Measurements from ENCODE around the gene WDR1. TPM values are rescaled to one million over a fixed set of nuclear protein-coding genes. Genes with fewer than 3 reads are reported as not detected.

Gene WDR1
- total RNA-seq, 5 donors from 2014 or later (not counting 1 experiment from before 2014, with no cell fraction given): 268 to 308 (median 304) TPM

GRCh38 chr4:10050261-10050661, 66.3 kb downstream of the WDR1 start:
- 100% methylated on average over 3 of the region's 3 CpGs for WGBS (ENCODE audit: insufficient coverage)
- Histone ChIP-seq H3K4me3 (ENCODE audit: control insufficient read depth in 1 of 2, extremely low read depth in 1 of 2, low read length in 1 of 2) (no peak overlapping the region), H3K36me3 (ENCODE audit: control insufficient read depth in 2 of 2, extremely low read depth in 1 of 2, insufficient read depth in 1 of 2, low read length in 1 of 2) (peaks cover 0 to 3% of the 10 kb centered on the region in 2 donors), H3K4me1 (ENCODE audit: control insufficient read depth in 1 of 2, extremely low read depth in 1 of 2, insufficient read depth in 2 of 2, low read length in 2 of 2) (peaks cover 0 to 2% of the 10 kb centered on the region in 2 experiments), H3K9me3 (no peaks in the 10 kb centered on the region), H3K27ac (ENCODE audit: low read length) (no peak overlapping the region), H3K27me3 (replicated peaks in 1 of 2; ENCODE audit: control insufficient read depth in 2 of 2, extremely low read depth in 1 of 2, insufficient read depth in 2 of 2, low read length in 1 of 2) (no peaks in the 10 kb centered on the region)
- Mint-ChIP-seq H3K4me1 (peaks cover 8 to 17% (median 12%) of the 10 kb centered on the region in 3 donors), H3K9me3 (no peaks in the 10 kb centered on the region), H3K27ac (no peak overlapping the region), H3K36me3 (peaks cover 26% of the 10 kb centered on the region), H3K27me3 (no peaks in the 10 kb centered on the region), H3K4me3 (no peak overlapping the region)
- POLR2A ChIA-PET: no interaction called here
- CTCF ChIA-PET: no interaction called here
- DNase-seq (no peak), ATAC-seq (replicated peaks in 1 of 4) (no peak)

DNA sequence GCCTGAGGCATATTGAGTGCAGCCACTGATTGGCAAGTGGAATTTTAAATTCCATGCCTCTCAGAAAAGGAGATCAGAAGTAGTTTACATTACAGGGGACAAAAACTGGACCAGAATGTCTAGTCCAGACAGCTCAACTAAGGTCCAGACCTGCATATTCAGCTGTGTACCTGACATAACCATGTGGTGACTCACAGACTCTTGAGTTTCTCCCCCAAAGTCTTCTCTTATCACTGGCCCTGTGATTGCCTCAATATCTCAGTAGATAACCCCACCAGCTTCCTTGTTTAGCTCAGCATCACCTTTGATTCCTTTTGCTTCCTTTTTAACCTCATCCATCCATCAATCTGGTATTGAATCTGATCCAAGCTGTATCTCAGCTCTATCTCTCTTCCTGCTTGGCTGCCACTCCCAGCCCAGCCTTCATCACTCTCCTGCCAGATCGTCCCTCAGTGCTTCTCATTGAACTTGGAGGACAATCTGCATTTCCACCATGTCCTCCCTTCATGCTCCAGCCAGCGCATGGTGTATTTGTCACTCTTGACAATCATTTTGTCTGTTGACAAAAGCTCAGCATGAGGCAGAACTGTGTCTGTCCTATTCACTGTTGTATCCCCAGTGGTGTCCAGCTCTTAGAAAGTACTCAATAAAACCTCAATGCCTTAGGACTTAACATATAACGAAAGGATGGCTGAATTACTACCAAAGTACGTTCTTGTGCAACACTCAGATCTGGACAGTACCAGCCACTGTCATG, 67.5 kb downstream of the WDR1 start:
- no peak overlapping the region for H3K27ac Mint-ChIP-seq
- POLR2A ChIA-PET: interaction anchor here in 1 of 2 donors (0.6 kb wide), 1 partner anchor 393 kb away, joined by 3 read pairs; no protein-coding TSS in a partner anchor

DNA sequence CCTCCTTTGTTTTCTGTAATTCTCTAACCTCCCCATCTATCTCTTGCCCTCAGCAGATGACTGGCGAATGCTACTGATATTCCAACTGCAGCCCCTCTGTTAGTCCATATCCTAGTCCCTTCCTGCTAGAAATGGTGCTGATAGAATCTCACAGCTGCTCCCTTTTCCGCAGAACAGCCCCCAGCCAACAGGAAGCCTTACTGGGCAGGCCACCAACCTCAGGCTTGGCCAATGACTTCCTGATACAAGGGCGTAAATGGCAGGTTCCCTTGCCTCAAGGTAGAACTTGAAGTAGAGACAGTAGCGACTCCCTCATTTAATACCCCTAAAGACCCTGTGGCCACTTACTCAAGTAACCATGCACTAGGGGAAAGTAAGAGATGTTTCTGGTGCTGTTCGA, 68.6 kb downstream of the WDR1 start:
- Mint-ChIP-seq H3K36me3 (peaks cover 40% of the 10 kb centered on the region), H3K4me1 (peaks cover 8 to 12% (median 11%) of the 10 kb centered on the region in 3 donors), H3K27ac (no peak overlapping the region), H3K4me3 (no peak overlapping the region), H3K9me3 (peaks cover 0 to 14% (median 4%) of the 10 kb centered on the region in 3 donors), H3K27me3 (no peaks in the 10 kb centered on the region)
- H3K36me3 ChIP-seq (ENCODE audit: control insufficient read depth in 2 of 2, extremely low read depth in 1 of 2, insufficient read depth in 1 of 2, low read length in 1 of 2): peaks cover 0 to 3% of the 10 kb centered on the region in 2 donors
- POLR2A ChIA-PET: no interaction called here
- ATAC-seq (replicated peaks in 1 of 4): peak in 1 of 4 experiments; percentile 37
- H3K9me3 ChIP-seq: no peaks in the 10 kb centered on the region
- H3K4me1 ChIP-seq (ENCODE audit: control insufficient read depth in 1 of 2, extremely low read depth in 1 of 2, insufficient read depth in 2 of 2, low read length in 2 of 2): peaks cover 0 to 2% of the 10 kb centered on the region in 2 experiments
- CTCF ChIA-PET: no interaction called here
- no peak overlapping the region for H3K4me3 ChIP-seq (ENCODE audit: control insufficient read depth in 1 of 2, extremely low read depth in 1 of 2, low read length in 1 of 2)
- no peaks in the 10 kb centered on the region for H3K27me3 ChIP-seq (replicated peaks in 1 of 2; ENCODE audit: control insufficient read depth in 2 of 2, extremely low read depth in 1 of 2, insufficient read depth in 2 of 2, low read length in 1 of 2)
- no peak for DNase-seq
- WGBS (ENCODE audit: insufficient coverage): 46% methylated on average over 2 of the region's 5 CpGs
- H3K27ac ChIP-seq (ENCODE audit: low read length): no peak overlapping the region

More for the DNA sequence above, 67.5 kb downstream of the WDR1 start:
- Histone ChIP-seq H3K36me3 (ENCODE audit: control insufficient read depth in 2 of 2, extremely low read depth in 1 of 2, insufficient read depth in 1 of 2, low read length in 1 of 2) (peaks cover 0 to 3% of the 10 kb centered on the region in 2 donors), H3K4me3 (ENCODE audit: control insufficient read depth in 1 of 2, extremely low read depth in 1 of 2, low read length in 1 of 2) (no peak overlapping the region), H3K27ac (ENCODE audit: low read length) (no peak overlapping the region), H3K9me3 (no peaks in the 10 kb centered on the region), H3K4me1 (ENCODE audit: control insufficient read depth in 1 of 2, extremely low read depth in 1 of 2, insufficient read depth in 2 of 2, low read length in 2 of 2) (peaks cover 0 to 2% of the 10 kb centered on the region in 2 experiments), H3K27me3 (replicated peaks in 1 of 2; ENCODE audit: control insufficient read depth in 2 of 2, extremely low read depth in 1 of 2, insufficient read depth in 2 of 2, low read length in 1 of 2) (no peaks in the 10 kb centered on the region)
- Mint-ChIP-seq H3K9me3 (peaks cover 0 to 6% (median 0%) of the 10 kb centered on the region in 3 donors), H3K4me1 (peaks cover 8 to 17% (median 12%) of the 10 kb centered on the region in 3 donors), H3K27me3 (no peaks in the 10 kb centered on the region), H3K36me3 (peaks cover 31% of the 10 kb centered on the region), H3K4me3 (no peak overlapping the region)
- WGBS (ENCODE audit: insufficient coverage): 69% methylated on average over 2 of the region's 4 CpGs
- ATAC-seq (replicated peaks in 1 of 4) (no peak), DNase-seq (no peak)
- CTCF ChIA-PET: no interaction called here

GRCh38 chr4:10046471-10046870, 70.1 kb downstream of the WDR1 start:
- Mint-ChIP-seq H3K9me3 (peaks cover 8 to 14% (median 12%) of the 10 kb centered on the region in 3 donors), H3K4me1 (peaks cover 4 to 12% (median 8%) of the 10 kb centered on the region in 3 donors), H3K4me3 (no peak overlapping the region), H3K27ac (no peak overlapping the region), H3K36me3 (peaks cover 48% of the 10 kb centered on the region), H3K27me3 (no peaks in the 10 kb centered on the region)
- Histone ChIP-seq H3K27ac (ENCODE audit: low read length) (no peak overlapping the region), H3K27me3 (replicated peaks in 1 of 2; ENCODE audit: control insufficient read depth in 2 of 2, extremely low read depth in 1 of 2, insufficient read depth in 2 of 2, low read length in 1 of 2) (no peaks in the 10 kb centered on the region), H3K4me1 (ENCODE audit: control insufficient read depth in 1 of 2, extremely low read depth in 1 of 2, insufficient read depth in 2 of 2, low read length in 2 of 2) (peaks cover 0 to 2% of the 10 kb centered on the region in 2 experiments), H3K36me3 (ENCODE audit: control insufficient read depth in 2 of 2, extremely low read depth in 1 of 2, insufficient read depth in 1 of 2, low read length in 1 of 2) (peaks cover 0 to 3% of the 10 kb centered on the region in 2 donors), H3K9me3 (no peaks in the 10 kb centered on the region), H3K4me3 (ENCODE audit: control insufficient read depth in 1 of 2, extremely low read depth in 1 of 2, low read length in 1 of 2) (no peak overlapping the region)
- DNase-seq (no peak), ATAC-seq (replicated peaks in 1 of 4) (no peak)
- WGBS (ENCODE audit: insufficient coverage): 78% methylated on average over 3 of the region's 3 CpGs
- ChIA-PET POLR2A (no interaction called here), CTCF (no interaction called here)

GRCh38 chr4:10045481-10045880, 71.1 kb downstream of the WDR1 start:
- peaks cover 0 to 2% of the 10 kb centered on the region in 2 experiments for H3K4me1 ChIP-seq (ENCODE audit: control insufficient read depth in 1 of 2, extremely low read depth in 1 of 2, insufficient read depth in 2 of 2, low read length in 2 of 2)
- H3K36me3 ChIP-seq (ENCODE audit: control insufficient read depth in 2 of 2, extremely low read depth in 1 of 2, insufficient read depth in 1 of 2, low read length in 1 of 2): no peaks in the 10 kb centered on the region
- ChIA-PET CTCF (no interaction called here), POLR2A (no interaction called here)
- H3K4me3 ChIP-seq (ENCODE audit: control insufficient read depth in 1 of 2, extremely low read depth in 1 of 2, low read length in 1 of 2): no peak overlapping the region
- H3K9me3 ChIP-seq: no peaks in the 10 kb centered on the region
- DNase-seq: no peak
- H3K27me3 ChIP-seq (replicated peaks in 1 of 2; ENCODE audit: control insufficient read depth in 2 of 2, extremely low read depth in 1 of 2, insufficient read depth in 2 of 2, low read length in 1 of 2): no peaks in the 10 kb centered on the region
- Mint-ChIP-seq H3K4me3 (no peak overlapping the region), H3K27ac (no peak overlapping the region), H3K4me1 (peaks cover 4 to 12% (median 8%) of the 10 kb centered on the region in 3 donors), H3K9me3 (peaks cover 8 to 14% (median 12%) of the 10 kb centered on the region in 3 donors), H3K27me3 (no peaks in the 10 kb centered on the region), H3K36me3 (peaks cover 54% of the 10 kb centered on the region)
- WGBS (ENCODE audit: insufficient coverage): no CpG with 5 or more reads among the region's 1 CpG
- ATAC-seq (replicated peaks in 1 of 4): no peak
- H3K27ac ChIP-seq (ENCODE audit: low read length): no peak overlapping the region

DNA sequence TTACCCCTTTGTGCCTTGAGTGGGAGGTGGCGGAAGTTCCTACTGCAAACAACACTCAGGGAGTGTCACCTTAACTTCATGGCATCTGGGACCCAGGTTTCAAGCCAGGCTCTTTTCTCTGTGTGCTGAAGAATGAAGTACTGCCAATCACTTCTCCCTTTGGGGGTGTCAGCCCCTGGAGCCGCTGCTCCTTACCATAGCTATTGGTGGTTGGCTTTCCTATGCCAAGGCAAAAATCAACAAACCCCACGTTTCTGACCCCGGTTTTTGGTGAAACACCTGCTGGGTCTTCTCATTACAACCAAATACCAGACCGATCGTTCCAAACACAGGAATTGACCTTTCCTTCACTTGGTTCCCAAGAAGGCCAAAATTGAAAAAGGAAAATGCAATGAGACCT, 75.6 kb downstream of the WDR1 start:
- no peaks in the 10 kb centered on the region for H3K4me1 Mint-ChIP-seq
- Histone ChIP-seq H3K27me3 (replicated peaks in 1 of 2; ENCODE audit: control insufficient read depth in 2 of 2, extremely low read depth in 1 of 2, insufficient read depth in 2 of 2, low read length in 1 of 2) (no peaks in the 10 kb centered on the region), H3K36me3 (ENCODE audit: control insufficient read depth in 2 of 2, extremely low read depth in 1 of 2, insufficient read depth in 1 of 2, low read length in 1 of 2) (no peaks in the 10 kb centered on the region), H3K27ac (ENCODE audit: low read length) (no peak overlapping the region), H3K4me1 (ENCODE audit: control insufficient read depth in 1 of 2, extremely low read depth in 1 of 2, insufficient read depth in 2 of 2, low read length in 2 of 2) (no peaks in the 10 kb centered on the region), H3K9me3 (no peaks in the 10 kb centered on the region), H3K4me3 (ENCODE audit: control insufficient read depth in 1 of 2, extremely low read depth in 1 of 2, low read length in 1 of 2) (no peak overlapping the region)
- ATAC-seq (replicated peaks in 1 of 4) (no peak), DNase-seq (no peak)
- H3K9me3 Mint-ChIP-seq: peaks cover 8 to 14% (median 12%) of the 10 kb centered on the region in 3 donors
- no peaks in the 10 kb centered on the region for H3K27me3 Mint-ChIP-seq
- H3K4me3 Mint-ChIP-seq: no peak overlapping the region
- 96% methylated on average over 3 of the region's 6 CpGs for WGBS (ENCODE audit: insufficient coverage)
- H3K27ac Mint-ChIP-seq: no peak overlapping the region
- ChIA-PET POLR2A (no interaction called here), CTCF (no interaction called here)
- H3K36me3 Mint-ChIP-seq: peaks cover 55% of the 10 kb centered on the region

Data from T-cell (primary cell).